Measurements from ENCODE around the gene KCNK6. TPM values are rescaled to one million over a fixed set of nuclear protein-coding genes. Genes with fewer than 3 reads are reported as not detected.

The KCNK6 gene
- total and polyA plus RNA-seq, 2 of the 8 experiments (the other 6 are each of a cell fraction or from before 2014, with no cell fraction given), result 10.6 to 13.3 TPM

DNA sequence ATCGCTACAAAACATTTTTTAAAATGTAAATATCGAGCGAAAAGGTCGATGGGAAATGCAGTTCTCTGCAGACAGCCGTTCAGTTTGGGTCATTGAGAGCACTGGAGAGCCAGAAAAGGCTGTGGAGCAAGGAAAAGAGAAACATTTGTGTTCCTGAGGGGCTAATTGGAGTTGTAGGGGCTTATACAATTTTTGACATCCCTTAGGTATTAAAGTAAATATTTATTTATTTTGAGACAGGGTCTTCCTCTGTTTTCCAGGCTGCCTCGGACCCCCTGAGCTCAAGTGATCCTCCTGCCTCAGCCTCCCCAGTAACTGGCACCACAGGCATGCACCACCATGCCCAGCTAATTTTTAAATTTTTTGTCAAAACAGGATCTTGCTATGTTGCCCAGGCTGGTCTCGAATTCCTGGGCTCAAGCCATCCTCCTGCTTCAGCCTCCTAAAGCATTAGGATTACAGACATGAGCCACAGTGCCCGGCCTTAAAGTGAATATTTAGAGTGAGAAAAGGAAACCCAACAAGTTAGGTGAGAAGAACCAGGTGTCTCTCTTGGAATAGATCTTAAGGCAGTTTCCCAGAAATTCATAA, 3.1 kb upstream of the KCNK6 start:
- FAIRE-seq, result no peak
- peaks cover 0 to 33% (median 18%) of the 10 kb centered on the region in 4 experiments; a peak in 6 of 7 replicates for H3K27me3 ChIP-seq (replicated peaks in 1 of 4; ENCODE audit: control insufficient read depth in 3 of 4, extremely low read depth in 1 of 4, insufficient read depth in 3 of 4, low read length in 3 of 4)
- POLR2A ChIA-PET (ENCODE audit: partially characterized antibody), result interaction anchor here (0.9 kb wide), 1 partner anchor 13 kb away, joined by 5 read pairs; the partner anchor contains the start of gene C19orf33

More for the DNA sequence above, 3.1 kb upstream of the KCNK6 start:
- Histone ChIP-seq H3K14ac (ENCODE audit: insufficient read length) (no peak overlapping the region), H3K23ac (ENCODE audit: insufficient read length) (no peak overlapping the region), H3K36me3 (ENCODE audit: control insufficient read depth in 2 of 4, insufficient read depth in 4 of 4, low read length in 3 of 4) (no peaks in the 10 kb centered on the region), H3K18ac (ENCODE audit: extremely low read depth, low read length) (no peak overlapping the region; the same call in 1 of the 2 replicates), H3K4ac (replicated peaks; ENCODE audit: insufficient read length, low read depth, low read length) (peak overlapping the region; percentile 44), H3K9me3 (ENCODE audit: insufficient read depth in 2 of 2, low read depth in 1 of 2, low read length in 1 of 2) (no peaks in the 10 kb centered on the region), H4K8ac (ENCODE audit: extremely low read depth, insufficient read depth, low read length) (no peak overlapping the region; the same call in 1 of the 2 replicates), H2BK5ac (ENCODE audit: low read depth, low read length) (no peak overlapping the region), H3K4me1 (replicated peaks in 1 of 4; ENCODE audit: control insufficient read depth in 3 of 4, insufficient read depth in 4 of 4, low read length in 3 of 4) (peaks cover 0 to 11% (median 3%) of the 10 kb centered on the region in 4 experiments; a peak in 5 of 7 replicates), H3K4me2 (ENCODE audit: insufficient read depth in 1 of 2, low read depth in 2 of 2, low read length in 2 of 2) (peak overlapping the region; percentile 48 to 77), H2BK15ac (ENCODE audit: low read length) (no peak overlapping the region), H2BK120ac (replicated peaks; ENCODE audit: low read depth, low read length) (no peak overlapping the region), H4K20me1 (replicated peaks in 1 of 2; ENCODE audit: control insufficient read depth in 1 of 2, insufficient read depth in 2 of 2, low read length in 2 of 2) (peaks cover 0 to under 1% of the 10 kb centered on the region in 2 experiments), H2AK5ac (ENCODE audit: low read depth, low read length) (no peak overlapping the region), H2BK12ac (ENCODE audit: low read depth, low read length) (peak overlapping the region; percentile 63; the same call in 1 of the 2 replicates), H3K56ac (replicated peaks; ENCODE audit: insufficient read length, low read depth, low read length) (no peak overlapping the region), H2AFZ (ENCODE audit: low read length) (no peak overlapping the region), H3K79me2 (ENCODE audit: control insufficient read depth in 1 of 2, insufficient read depth in 2 of 2, low read length in 2 of 2) (peaks cover 0 to 12% of the 10 kb centered on the region in 2 experiments; a peak in 2 of 4 replicates), H3K4me3 (ENCODE audit: extremely low read depth in 1 of 4, insufficient read depth in 2 of 4, low read depth in 3 of 4, low read length in 4 of 4) (peak overlapping the region in 3 of 4 experiments; percentile 26 to 52 (median 35); a peak in 6 of 8 replicates), H3K79me1 (ENCODE audit: low read depth, low read length) (peaks cover under 1% of the 10 kb centered on the region), H3K27ac (ENCODE audit: low read depth, low read length) (peak overlapping the region; percentile 73; the same call in 1 of the 2 replicates), H4K5ac (ENCODE audit: insufficient read length, low read depth, low read length) (no peak overlapping the region), H2BK20ac (ENCODE audit: low read length) (no peak overlapping the region), H3K23me2 (ENCODE audit: low read depth, low read length) (peaks cover 15% of the 10 kb centered on the region; the same call in 1 of the 2 replicates), H4K91ac (replicated peaks; ENCODE audit: insufficient read length, low read length) (no peak overlapping the region), H3K9ac (replicated peaks in 1 of 4; ENCODE audit: extremely low read depth in 1 of 4, low read depth in 3 of 4, low read length in 3 of 4) (peak overlapping the region in 1 of 4 experiments; percentile 61; a peak in 1 of 7 replicates)
- no peak for DNase-seq (ENCODE audit: low read depth in 1 of 2, low spot score in 2 of 2)
- CTCF ChIA-PET (ENCODE audit: partially characterized antibody), result no interaction called here
- 44% methylated on average over 8 of the region's 8 CpGs; no CpG with 5 or more reads in 1 of the 2 experiments for WGBS, 2 experiments (ENCODE audit: extremely low coverage in 1 of 2, insufficient coverage in 1 of 2, insufficient read length in 1 of 2, insufficient replicate concordance in 2 of 2, low coverage in 1 of 2, low lambda C conversion rate in 2 of 2, missing lambda C conversion rate in 1 of 2)
- TF ChIP-seq KDM4A (IDR thresholded peaks at IDR 0.05; ENCODE audit: low read depth, low read length, severe bottlenecking) (peak; percentile 2), ZNF274 (IDR thresholded peaks at IDR 0.05; ENCODE audit: borderline replicate concordance, extremely low read depth, low read length) (no peak), SIX5 (IDR thresholded peaks at IDR 0.05; ENCODE audit: low read depth, low read length) (0 out of 2 replicates have a peak, but pooled peaks have one; percentile 11)

All from H1 (cell line).